ENCODE measurements around the gene P2RX5. TPM values are rescaled to one million over a fixed set of nuclear protein-coding genes. Genes with fewer than 3 reads are reported as not detected.

Gene P2RX5
- total and polyA plus RNA-seq, 2 donors (not counting 3 experiments of a cell fraction or from before 2014, with no cell fraction given): 0.19 to 0.22 TPM

DNA sequence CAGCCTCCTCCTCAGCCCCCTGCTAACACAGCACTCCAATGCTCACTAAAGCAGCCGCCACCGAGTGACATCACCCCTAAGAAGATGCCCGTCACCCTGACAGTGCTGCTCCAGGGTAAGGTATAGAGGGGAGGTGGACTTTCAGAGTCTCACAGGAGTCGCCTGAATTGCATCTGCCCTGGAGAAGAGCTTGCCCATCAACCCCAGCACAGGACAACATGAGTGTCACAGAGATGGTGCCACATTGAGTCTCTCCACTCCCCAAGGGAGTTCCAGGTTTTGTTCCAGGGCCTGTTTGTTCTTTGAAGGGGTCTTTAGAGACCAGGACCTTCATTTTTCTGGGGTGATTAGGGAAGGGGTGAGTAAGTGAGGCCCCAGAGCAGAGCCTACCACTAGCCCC lies 2.2 kb upstream of the P2RX5 start:
- intact Hi-C loops (cut with micrococcal nuclease): no loop called here
- TF ChIP-seq POLR2A (IDR thresholded peaks at IDR 0.05; ENCODE audit: low read depth, low read length) (no peak), FOS (IDR thresholded peaks at IDR 0.05; ENCODE audit: borderline replicate concordance, insufficient read depth, low read length) (no peak), JUN (IDR thresholded peaks at IDR 0.05; ENCODE audit: borderline replicate concordance, insufficient read depth, insufficient read length, low read depth) (no peak), MYC (IDR thresholded peaks at IDR 0.05; ENCODE audit: low read depth, low read length) (no peak), POLR2AphosphoS5 (IDR thresholded peaks at IDR 0.05; ENCODE audit: insufficient read depth, low read depth, low read length) (no peak), GATA2 (IDR thresholded peaks at IDR 0.05; ENCODE audit: insufficient read depth, insufficient read length, low read depth, low read length) (no peak), EZH2 (IDR thresholded peaks at IDR 0.05; ENCODE audit: borderline replicate concordance, low read depth, low read length, severe bottlenecking) (no peak)
- TF ChIP-seq, protein P1, sequence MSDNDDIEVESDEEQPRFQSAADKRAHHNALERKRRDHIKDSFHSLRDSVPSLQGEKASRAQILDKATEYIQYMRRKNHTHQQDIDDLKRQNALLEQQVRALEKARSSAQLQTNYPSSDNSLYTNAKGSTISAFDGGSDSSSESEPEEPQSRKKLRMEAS (IDR thresholded peaks at IDR 0.05; ENCODE audit: insufficient read depth, insufficient read length): no peak
- TF ChIP-seq, protein P2, sequence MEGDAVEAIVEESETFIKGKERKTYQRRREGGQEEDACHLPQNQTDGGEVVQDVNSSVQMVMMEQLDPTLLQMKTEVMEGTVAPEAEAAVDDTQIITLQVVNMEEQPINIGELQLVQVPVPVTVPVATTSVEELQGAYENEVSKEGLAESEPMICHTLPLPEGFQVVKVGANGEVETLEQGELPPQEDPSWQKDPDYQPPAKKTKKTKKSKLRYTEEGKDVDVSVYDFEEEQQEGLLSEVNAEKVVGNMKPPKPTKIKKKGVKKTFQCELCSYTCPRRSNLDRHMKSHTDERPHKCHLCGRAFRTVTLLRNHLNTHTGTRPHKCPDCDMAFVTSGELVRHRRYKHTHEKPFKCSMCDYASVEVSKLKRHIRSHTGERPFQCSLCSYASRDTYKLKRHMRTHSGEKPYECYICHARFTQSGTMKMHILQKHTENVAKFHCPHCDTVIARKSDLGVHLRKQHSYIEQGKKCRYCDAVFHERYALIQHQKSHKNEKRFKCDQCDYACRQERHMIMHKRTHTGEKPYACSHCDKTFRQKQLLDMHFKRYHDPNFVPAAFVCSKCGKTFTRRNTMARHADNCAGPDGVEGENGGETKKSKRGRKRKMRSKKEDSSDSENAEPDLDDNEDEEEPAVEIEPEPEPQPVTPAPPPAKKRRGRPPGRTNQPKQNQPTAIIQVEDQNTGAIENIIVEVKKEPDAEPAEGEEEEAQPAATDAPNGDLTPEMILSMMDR (IDR thresholded peaks at IDR 0.05; ENCODE audit: extremely low read depth in 1 of 2, insufficient read depth in 1 of 2, low read depth in 1 of 2, low read length in 2 of 2): no peak
- Histone ChIP-seq H2AFZ (ENCODE audit: low read depth, low read length) (no peak overlapping the region), H3K79me2 (ENCODE audit: control insufficient read depth, insufficient read depth, low read length) (no peaks in the 10 kb centered on the region), H3K9ac (replicated peaks; ENCODE audit: extremely low read depth, insufficient read depth, low read length) (no peak overlapping the region), H3K4me2 (ENCODE audit: insufficient read depth, low read length) (no peak overlapping the region), H3K4me1 (ENCODE audit: control insufficient read depth, extremely low read depth, insufficient read depth, low read length) (peaks cover 5% of the 10 kb centered on the region), H3K27ac (ENCODE audit: insufficient read depth, low read depth, low read length) (no peak overlapping the region), H3K4me3 (replicated peaks in 1 of 3; ENCODE audit: insufficient read depth in 1 of 3, low read depth in 1 of 3, low read length in 3 of 3) (no peak overlapping the region), H3K9me1 (replicated peaks; ENCODE audit: control insufficient read depth, extremely low read depth, insufficient read depth, low read length) (no peaks in the 10 kb centered on the region), H3K36me3 (ENCODE audit: control insufficient read depth in 2 of 2, extremely low read depth in 1 of 2, insufficient read depth in 2 of 2, low read length in 2 of 2) (no peaks in the 10 kb centered on the region), H3K27me3 (ENCODE audit: control insufficient read depth in 2 of 2, insufficient read depth in 2 of 2, low read length in 2 of 2) (peaks cover 21 to 22% of the 10 kb centered on the region in 2 experiments), H4K20me1 (replicated peaks; ENCODE audit: control insufficient read depth, extremely low read depth, insufficient read depth, low read length) (no peaks in the 10 kb centered on the region), H3K9me3 (replicated peaks; ENCODE audit: control insufficient read depth, insufficient read depth, low read length) (no peaks in the 10 kb centered on the region)
- CTCF ChIA-PET: no interaction called here
- dilution Hi-C loops (cut with MboI; ENCODE audit: extremely low pct_ligation_motif_present, low sequenced_read_pairs): no loop called here
- POLR2A ChIA-PET: no interaction called here
- DNase-seq (ENCODE audit: low read depth, low spot score) (no peak), FAIRE-seq (no peak)
- no TSS peak for BruUV-seq (replicated peaks)

Data from endothelial cell of umbilical vein (primary cell).